NCI-H2196 (cell line): Measurements from ENCODE around the gene CAMSAP2.

Experiments
- DNase-seq: peaks from one replicate; lab custom pipeline; 2025; ENCODE audit not compliant: unreplicated experiment; lab: John Stamatoyannopoulos, UW

CAMSAP2 gene

GRCh38 chr1:200896531-200897196 lies 158.0 kb downstream of the CAMSAP2 start:
- no peak for DNase-seq

- DNase-seq = no peak
These were observed 158.6 kb downstream of the CAMSAP2 start for GRCh38 chr1:200897259-200897658.

GRCh38 chr1:200899015-200899386 lies 160.3 kb downstream of the CAMSAP2 start:
- no peak for DNase-seq

GRCh38 chr1:200899451-200899915 lies 160.8 kb downstream of the CAMSAP2 start:
- DNase-seq = no peak

- DNase-seq = no peak
These were observed 161.5 kb downstream of the CAMSAP2 start for GRCh38 chr1:200899954-200900867.

GRCh38 chr1:200900877-200901276 lies 162.2 kb downstream of the CAMSAP2 start:
- DNase-seq = no peak

GRCh38 chr1:200901350-200901749 lies 162.7 kb downstream of the CAMSAP2 start:
- no peak for DNase-seq

GRCh38 chr1:200901796-200902444 lies 163.2 kb downstream of the CAMSAP2 start:
- DNase-seq = no peak

GRCh38 chr1:200903793-200904192 lies 165.1 kb downstream of the CAMSAP2 start:
- DNase-seq = no peak

- DNase-seq = no peak
These were observed 166.1 kb downstream of the CAMSAP2 start for GRCh38 chr1:200904772-200905171.

GRCh38 chr1:200905411-200906052 lies 166.8 kb downstream of the CAMSAP2 start:
- DNase-seq = no peak

GRCh38 chr1:200906491-200906890 lies 167.8 kb downstream of the CAMSAP2 start:
- DNase-seq = no peak

- DNase-seq = no peak
These were observed 169.0 kb downstream of the CAMSAP2 start for GRCh38 chr1:200907611-200908097.

GRCh38 chr1:200908191-200908868 lies 169.6 kb downstream of the CAMSAP2 start:
- no peak for DNase-seq

GRCh38 chr1:200909071-200909470 lies 170.4 kb downstream of the CAMSAP2 start:
- DNase-seq = no peak

GRCh38 chr1:200909757-200910239 lies 171.1 kb downstream of the CAMSAP2 start:
- DNase-seq = no peak
